Colon (tissue), 2 donors: Measurements from ENCODE around the gene CPLX4.

ENCODE experiments used
- FAIRE-seq: peaks from 2 replicates; lab custom pipeline; 2012; peaks lifted over from hg19 to GRCh38; lab: Jason Lieb, UNC
- donor health status: control.
- donor health status: control.

Gene CPLX4

DNA sequence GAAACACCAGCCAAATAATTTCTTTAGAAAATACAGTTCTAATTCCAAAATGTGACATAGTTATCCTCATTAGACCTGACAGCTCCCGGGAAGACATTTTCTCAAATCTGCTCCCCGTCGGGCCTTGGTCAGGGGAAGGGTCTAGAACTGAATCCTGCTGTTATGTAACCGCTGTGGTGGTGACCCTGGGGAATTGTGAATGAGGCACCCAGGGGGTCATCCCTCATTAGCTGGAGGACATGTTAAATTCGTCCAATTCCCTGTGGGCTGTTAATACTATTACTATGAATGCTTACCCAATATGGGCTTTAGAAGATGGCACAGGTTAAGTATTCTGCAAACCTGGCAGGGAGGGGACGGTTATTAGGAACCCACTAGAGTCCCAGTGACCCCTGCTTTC lies 11.8 kb downstream of the CPLX4 start:
- FAIRE-seq: no peak

DNA sequence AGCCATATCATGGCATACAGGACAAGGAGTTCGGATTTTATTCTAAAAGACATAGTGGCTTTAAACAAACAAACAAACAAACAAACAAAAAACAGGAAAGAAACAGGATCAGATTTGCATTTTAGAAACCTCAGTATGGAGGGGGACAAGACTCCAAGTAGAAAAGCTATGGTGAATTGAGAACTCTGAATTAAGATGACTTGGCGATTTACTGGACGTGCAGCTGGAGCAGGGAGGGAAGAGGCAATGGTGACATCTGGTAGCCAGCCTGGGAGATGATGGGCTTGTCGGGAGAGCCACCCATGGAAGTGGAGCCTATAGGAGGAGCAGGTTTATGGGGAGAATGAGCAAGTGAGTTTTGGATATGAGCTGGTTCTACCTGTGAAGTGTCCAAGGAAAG lies 13.2 kb downstream of the CPLX4 start:
- no peak for FAIRE-seq

- no peak for FAIRE-seq
These were observed 14.7 kb downstream of the CPLX4 start for GRCh38 chr18:59303656-59304195.

- FAIRE-seq: no peak
These were observed 15.4 kb downstream of the CPLX4 start for GRCh38 chr18:59303006-59303405.

DNA sequence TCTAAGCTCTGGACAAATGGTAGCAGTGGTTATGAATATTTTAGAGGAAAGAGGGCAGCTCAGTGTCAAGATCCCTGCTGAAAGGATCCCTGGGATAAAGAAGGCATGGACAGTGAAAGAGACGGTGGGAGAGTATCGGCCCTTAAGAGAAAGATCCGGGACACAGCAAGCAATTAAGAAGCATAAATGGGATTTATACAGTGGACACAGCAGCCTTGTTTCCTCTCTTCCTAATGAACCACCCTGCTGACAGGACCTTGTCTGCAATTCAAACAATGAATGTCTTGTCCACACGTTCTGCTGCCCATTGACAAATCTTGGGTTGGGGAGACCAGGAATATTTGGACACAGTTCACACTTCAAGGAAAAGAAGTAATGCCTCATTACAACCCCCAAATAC lies 16.5 kb downstream of the CPLX4 start:
- FAIRE-seq: no peak

DNA sequence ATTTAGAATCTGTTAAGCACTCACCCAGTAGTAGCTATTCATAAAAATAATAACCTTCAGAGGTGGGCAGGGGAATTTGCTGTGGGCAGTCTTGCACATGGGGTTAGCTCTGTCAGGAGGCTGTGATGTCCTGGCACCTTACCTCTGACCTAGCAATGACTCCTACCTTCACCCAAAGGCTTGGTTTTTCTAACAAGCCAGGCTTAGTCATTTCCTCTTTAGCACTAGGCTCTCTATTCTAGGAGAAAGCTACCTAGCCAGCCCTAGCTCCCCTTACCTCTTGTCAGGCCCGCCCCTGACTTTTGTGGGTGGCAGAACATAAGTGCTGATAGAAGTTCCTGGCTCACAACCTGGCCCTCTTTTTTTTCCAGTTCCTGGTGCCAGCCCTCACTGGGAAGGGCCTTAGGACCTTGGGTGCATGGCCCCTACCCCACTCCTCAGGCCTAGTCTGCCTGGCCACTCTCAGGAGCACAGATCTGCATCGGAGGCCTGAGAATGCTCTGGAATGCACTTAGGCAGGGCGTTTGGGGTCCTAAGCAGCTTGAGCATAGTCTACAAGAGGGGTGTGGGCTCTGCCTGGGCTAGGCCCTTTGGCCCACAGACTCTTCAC lies 17.7 kb downstream of the CPLX4 start:
- no peak for FAIRE-seq

DNA sequence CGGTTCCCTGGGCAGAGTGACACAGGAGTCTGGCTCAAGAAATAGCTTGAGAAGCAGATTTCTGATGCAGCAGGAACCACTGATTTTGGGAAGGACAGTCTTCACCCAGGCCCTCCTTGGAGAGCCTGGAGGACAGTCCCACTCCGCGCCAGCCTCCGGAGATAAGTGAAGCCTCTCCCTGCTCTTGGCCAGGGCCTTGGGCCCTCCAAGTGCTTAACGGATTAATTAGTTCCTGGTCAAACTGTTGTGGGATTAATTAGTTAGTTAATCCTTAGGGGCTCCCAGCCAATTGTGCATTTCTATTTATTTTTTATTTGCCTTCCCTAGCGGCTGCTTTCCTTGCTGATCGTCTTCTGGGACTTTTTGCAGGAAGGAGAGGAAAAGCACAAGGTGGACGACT lies 19.6 kb downstream of the CPLX4 start:
- no peak for FAIRE-seq

DNA sequence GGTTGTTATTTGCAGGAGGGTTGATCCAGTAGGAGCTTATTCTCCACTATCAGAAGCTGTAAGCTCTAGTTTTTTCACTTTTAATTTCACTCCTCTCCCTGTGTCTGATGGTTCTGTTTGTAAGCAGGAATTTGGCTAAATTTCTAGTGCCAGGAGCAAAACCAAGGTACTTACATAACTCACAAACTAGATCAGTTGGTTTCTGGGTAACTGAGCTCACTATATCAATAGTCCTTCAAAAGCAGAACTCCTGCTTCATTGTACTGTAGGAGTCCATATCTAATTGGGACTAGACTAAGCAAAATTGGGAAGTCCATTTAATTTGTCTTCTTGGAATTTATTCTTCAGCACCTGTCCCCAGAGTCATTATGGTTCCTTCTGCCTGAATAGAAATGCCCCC lies 25.1 kb downstream of the CPLX4 start:
- FAIRE-seq: no peak

- no peak for FAIRE-seq
These were observed 32.1 kb downstream of the CPLX4 start for GRCh38 chr18:59286341-59286740.

DNA sequence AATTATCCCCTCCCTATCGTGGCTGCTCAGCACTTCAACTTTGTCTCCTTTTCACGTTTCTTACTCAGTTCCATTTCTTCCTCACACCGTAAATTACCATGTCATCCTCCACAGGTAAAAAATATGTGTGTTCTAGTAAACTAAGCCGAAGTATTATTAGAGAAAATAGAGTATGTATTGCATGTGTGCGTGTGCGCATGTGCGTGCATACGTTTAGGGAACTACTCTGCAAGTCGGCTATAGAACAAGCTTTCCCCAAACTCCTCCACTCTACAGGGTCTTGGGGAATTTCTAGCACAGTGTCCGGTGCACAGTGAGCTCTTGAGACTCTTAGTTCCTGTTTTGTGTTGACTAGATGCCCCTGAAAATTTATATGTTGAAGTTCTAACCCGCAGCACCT lies 36.1 kb downstream of the CPLX4 start:
- FAIRE-seq: no peak

GRCh38 chr18:59279722-59280121 lies 38.7 kb downstream of the CPLX4 start:
- no peak for FAIRE-seq

DNA sequence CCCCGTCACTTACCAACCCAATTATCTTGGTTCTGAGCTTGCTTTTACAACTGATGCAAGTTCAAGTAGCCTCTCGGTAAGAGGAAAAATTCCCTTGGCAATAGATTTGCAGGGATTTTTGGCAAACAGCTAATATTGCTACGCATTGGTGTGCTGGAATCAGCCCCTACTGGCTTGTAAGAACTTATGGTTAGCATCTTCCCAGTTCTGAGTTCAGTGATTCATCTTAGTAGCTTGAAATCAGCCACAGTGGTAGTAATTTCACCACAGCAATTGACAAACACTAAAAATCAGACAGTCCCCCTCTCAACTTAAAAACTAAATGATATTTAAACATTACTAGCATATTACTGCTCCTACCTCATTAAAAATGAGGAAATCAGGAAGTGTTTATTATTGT lies 39.3 kb downstream of the CPLX4 start:
- no peak for FAIRE-seq

- FAIRE-seq: no peak
These were observed 39.7 kb downstream of the CPLX4 start for GRCh38 chr18:59278793-59279192.

- FAIRE-seq: no peak
These were observed 42.4 kb downstream of the CPLX4 start for GRCh38 chr18:59276047-59276446.

- no peak for FAIRE-seq
These were observed 43.0 kb downstream of the CPLX4 start for GRCh38 chr18:59275406-59275949.

- FAIRE-seq: no peak
These were observed 43.9 kb downstream of the CPLX4 start for GRCh38 chr18:59274533-59274928.

- FAIRE-seq: no peak
These were observed 44.5 kb downstream of the CPLX4 start for GRCh38 chr18:59273759-59274532.

- no peak for FAIRE-seq
These were observed 45.3 kb downstream of the CPLX4 start, which contains the start of gene RAX for GRCh38 chr18:59272891-59273758. RAX (minus strand) TSS chr18:59273454; CDS start chr18:59273206, 248 bp downstream.

GRCh38 chr18:59272221-59272888 lies 46.1 kb downstream of the CPLX4 start:
- FAIRE-seq: no peak

- FAIRE-seq: no peak
These were observed 46.7 kb downstream of the CPLX4 start for GRCh38 chr18:59271606-59272220.

GRCh38 chr18:59270689-59271257 lies 47.7 kb downstream of the CPLX4 start:
- no peak for FAIRE-seq
